ENCODE measurements around the gene SUGCT. TPM values are rescaled to one million over a fixed set of nuclear protein-coding genes. Genes with fewer than 3 reads are reported as not detected.
A peak's percentile ranks its signal among the peaks of the same experiment; 100 is the strongest.
"Not testable (repeated sequence)": the region's sequence is repeated elsewhere in the genome, so short reads cannot be mapped to it uniquely, and the experiment has no call there.

Gene SUGCT
- total RNA-seq, 1 donor from 2014 or later, result 4.4 TPM

DNA sequence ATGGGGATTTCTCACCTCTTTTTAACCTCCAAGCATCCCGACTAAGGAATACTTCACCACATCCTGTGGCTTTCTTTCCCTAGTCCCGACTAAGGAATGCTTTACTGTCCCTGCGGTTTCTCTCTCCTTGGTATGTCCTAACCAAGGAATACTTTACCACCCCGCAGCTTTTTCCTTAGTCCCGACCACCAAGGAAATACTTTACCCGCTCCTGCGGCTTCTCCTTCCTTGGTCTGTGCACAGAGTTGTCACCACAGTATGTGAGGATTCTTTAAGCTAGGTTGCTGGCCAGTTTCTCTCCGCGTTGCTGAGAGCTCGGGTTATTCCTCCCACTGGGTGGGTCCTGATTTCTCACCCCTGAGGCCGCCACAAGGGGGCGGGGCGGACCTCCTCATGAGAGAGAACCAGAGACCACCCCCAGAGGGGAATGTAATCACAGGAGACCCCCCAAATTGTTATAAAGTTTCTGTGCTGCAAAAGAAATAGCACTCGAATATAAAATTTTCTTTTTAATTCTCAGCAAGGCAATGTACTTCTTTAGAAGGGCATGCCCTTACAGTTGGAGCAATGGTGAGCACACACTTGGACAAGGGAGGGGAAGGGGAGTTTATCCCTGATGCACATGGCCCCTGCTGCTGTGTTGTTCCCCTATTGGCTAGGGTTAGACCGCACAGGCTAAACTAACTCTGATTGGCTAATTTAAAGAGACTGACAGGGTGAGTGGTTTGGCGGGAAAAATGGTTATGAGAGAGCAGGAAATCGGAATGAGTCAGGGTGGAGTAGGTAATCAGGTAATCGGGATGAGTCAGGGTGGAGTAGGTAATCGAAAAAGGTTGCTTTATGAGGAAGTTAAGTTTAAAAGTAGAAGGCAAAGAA is 12.8 kb downstream of the SUGCT start:
- TF ChIP-seq, protein P1, sequence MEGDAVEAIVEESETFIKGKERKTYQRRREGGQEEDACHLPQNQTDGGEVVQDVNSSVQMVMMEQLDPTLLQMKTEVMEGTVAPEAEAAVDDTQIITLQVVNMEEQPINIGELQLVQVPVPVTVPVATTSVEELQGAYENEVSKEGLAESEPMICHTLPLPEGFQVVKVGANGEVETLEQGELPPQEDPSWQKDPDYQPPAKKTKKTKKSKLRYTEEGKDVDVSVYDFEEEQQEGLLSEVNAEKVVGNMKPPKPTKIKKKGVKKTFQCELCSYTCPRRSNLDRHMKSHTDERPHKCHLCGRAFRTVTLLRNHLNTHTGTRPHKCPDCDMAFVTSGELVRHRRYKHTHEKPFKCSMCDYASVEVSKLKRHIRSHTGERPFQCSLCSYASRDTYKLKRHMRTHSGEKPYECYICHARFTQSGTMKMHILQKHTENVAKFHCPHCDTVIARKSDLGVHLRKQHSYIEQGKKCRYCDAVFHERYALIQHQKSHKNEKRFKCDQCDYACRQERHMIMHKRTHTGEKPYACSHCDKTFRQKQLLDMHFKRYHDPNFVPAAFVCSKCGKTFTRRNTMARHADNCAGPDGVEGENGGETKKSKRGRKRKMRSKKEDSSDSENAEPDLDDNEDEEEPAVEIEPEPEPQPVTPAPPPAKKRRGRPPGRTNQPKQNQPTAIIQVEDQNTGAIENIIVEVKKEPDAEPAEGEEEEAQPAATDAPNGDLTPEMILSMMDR (conservative IDR thresholded peaks at IDR 0.05; ENCODE audit: low read depth, low read length), result peak; percentile 6
- DNase-seq (ENCODE audit: low read depth), result no peak
- H3K4me3 ChIP-seq (ENCODE audit: low read depth, low read length), result no peak overlapping the region

DNA sequence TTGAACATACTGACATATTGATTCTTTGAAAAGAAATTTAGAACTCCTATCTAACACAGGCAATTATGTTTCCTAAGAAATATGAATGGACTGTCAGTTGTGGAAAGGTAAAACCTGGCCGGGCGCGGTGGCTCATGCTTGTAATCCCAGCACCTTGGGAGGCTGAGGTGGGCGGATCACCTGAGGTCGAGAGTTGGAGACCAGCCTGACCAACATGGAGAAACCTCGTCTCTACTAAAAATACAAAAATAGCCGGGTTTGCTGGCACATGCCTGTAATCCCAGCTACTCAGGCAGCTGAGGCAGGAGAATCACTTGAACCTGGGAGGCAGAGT is 13.4 kb downstream of the SUGCT start:
- H3K4me3 ChIP-seq (ENCODE audit: low read depth, low read length); DNase-seq (ENCODE audit: low read depth): not testable (repeated sequence)

DNA sequence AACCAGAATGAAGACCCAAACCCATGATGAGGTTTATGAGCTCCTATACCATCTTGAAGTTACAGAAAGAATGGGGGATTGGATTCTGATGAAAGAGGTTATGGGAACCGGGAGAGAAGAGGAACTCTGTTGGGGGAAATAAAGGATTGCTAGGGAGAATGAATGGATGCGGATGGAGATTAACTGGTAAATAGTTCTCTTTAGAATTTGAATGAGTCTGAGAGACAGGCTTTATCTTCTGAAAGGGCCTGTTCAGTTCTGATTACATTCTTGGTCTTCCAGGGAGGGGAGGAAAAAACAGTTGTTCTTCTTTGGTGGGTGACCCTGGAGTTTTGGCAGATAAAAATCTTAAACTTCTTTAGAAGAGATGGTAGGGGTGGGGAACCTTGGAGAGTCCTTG is 13.9 kb downstream of the SUGCT start:
- DNase-seq (ENCODE audit: low read depth), result no peak
- TF ChIP-seq, protein P1 (conservative IDR thresholded peaks at IDR 0.05; ENCODE audit: low read depth, low read length), result no peak
- H3K4me3 ChIP-seq (ENCODE audit: low read depth, low read length), result no peak overlapping the region

DNA sequence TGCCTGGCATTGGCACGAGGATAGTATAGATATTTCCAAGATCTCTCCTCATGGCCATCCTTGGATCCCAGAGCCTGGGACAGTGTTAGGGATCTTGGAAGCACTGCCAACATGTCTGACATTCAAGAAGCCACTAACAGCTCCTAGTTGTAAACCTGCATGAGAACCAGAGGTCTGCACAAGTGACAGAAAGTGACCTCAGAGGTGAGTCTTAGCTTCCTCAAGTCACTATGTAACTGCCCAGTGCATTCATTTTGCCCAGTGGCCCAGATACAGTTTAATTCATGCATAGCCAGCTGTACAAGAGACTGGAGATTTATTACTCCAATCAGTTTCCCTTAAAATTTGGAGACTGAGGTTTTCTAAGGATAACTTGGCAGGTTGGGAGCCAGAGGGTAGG is 16.7 kb downstream of the SUGCT start:
- DNase-seq (ENCODE audit: low read depth), result peak; percentile 44
- no peak overlapping the region for H3K4me3 ChIP-seq (ENCODE audit: low read depth, low read length)
- TF ChIP-seq, protein P1 (conservative IDR thresholded peaks at IDR 0.05; ENCODE audit: low read depth, low read length), result no peak

DNA sequence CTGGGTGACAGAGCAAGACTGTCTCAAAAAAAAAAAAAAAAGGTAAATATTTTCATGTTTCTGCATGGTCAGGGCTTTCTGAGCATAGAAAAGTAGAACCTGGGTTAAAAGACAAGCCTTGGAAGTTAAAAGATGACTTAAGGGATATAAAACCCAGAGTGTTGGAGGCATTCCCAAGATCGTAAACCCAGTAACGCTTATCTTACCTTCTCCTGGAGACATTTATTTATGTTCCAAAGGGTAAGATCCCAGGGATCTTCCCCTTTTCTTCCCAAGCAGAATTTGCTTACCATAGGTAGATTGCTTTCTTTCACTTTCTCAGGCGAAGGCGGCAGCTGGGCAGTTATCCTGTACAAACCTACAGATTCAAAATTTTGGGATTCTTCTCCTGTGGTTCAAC is 22.2 kb downstream of the SUGCT start:
- peak overlapping the region; percentile 38 for H3K4me3 ChIP-seq (ENCODE audit: low read depth, low read length)
- no peak for DNase-seq (ENCODE audit: low read depth)

DNA sequence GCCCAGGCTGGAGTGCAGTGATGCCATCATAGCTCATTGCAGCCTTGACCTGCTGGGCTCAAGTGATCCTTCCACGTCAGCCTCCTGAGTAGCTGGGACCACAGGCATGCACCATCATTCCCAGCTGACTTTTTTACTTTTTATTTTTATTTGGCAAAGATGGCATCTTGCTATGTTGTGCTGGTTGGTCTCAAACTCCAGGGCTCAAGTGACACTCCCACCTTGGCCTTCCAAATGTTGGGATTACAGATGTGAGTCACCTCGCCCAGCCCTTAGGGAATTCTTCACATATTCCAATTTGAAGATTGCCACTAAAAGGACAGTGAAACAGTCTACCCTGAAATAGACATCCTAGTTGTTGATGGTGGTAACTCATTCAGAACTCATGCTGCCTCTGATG is 27.7 kb downstream of the SUGCT start:
- no peak overlapping the region for H3K4me3 ChIP-seq (ENCODE audit: low read depth, low read length)
- TF ChIP-seq, protein P1 (conservative IDR thresholded peaks at IDR 0.05; ENCODE audit: low read depth, low read length), result no peak
- DNase-seq (ENCODE audit: low read depth), result no peak

More for the DNA sequence above, 22.2 kb downstream of the SUGCT start:
- TF ChIP-seq, protein P1 (conservative IDR thresholded peaks at IDR 0.05; ENCODE audit: low read depth, low read length), result no peak

DNA sequence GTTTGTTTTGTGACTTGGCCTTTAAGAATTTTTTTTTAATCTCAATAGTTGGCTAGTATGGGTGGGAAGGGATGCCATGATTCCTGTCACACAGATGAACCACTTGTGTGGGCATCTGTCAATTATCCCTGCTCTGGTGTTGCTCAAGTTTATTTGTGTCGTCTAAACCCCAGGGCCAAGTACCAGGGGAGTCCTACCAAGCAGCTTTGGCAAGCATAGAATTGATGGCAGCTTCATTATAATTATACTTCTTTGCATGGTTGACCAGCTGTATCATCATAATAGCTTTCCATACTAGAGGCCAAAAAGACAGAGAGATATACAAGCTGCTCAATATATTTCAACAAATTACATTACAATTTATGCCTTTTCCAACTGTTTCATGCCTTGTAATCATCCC is 30.4 kb downstream of the SUGCT start:
- TF ChIP-seq, protein P1 (conservative IDR thresholded peaks at IDR 0.05; ENCODE audit: low read depth, low read length), result no peak
- H3K4me3 ChIP-seq (ENCODE audit: low read depth, low read length), result no peak overlapping the region
- DNase-seq (ENCODE audit: low read depth), result no peak
